Loucy (cell line): ENCODE data around the gene CXCR6.

ENCODE experiments used
- H2AFZ ChIP-seq: fragments of 200-600 bp; sonication (generic); 2 replicates; pipeline ENCODE4 v1.6.0; 2016; ENCODE audit warnings: antibody characterized with exemption, mild to moderate bottlenecking, low read length, moderate library complexity
- H3F3A ChIP-seq: fragments of 200-600 bp; 2 replicates; pipeline ENCODE4 v1.6.0; 2016; ENCODE audit warnings: antibody characterized with exemption, low read depth, mild to moderate bottlenecking
- H3K27me3 ChIP-seq: fragments of 200-600 bp; sonication (generic); 2 replicates; pipeline ENCODE4 v1.6.1; 2014; ENCODE audit warnings: low read length, mild to moderate bottlenecking; ENCODE audit not compliant: insufficient read depth, poor library complexity, severe bottlenecking
- H3K36me3 ChIP-seq: fragments of 200-600 bp; sonication (generic); 2 replicates; pipeline ENCODE4 v1.6.1; 2016; ENCODE audit warnings: low read length; ENCODE audit not compliant: insufficient read depth
- H3K4me1 ChIP-seq: fragments of 200-600 bp; sonication (generic); 2 replicates; pipeline ENCODE4 v1.5.1; 2014; ENCODE audit warnings: low read length, mild to moderate bottlenecking; ENCODE audit not compliant: insufficient read depth, poor library complexity, severe bottlenecking
- H3K4me2 ChIP-seq: fragments of 200-600 bp; sonication (generic); 2 replicates; pipeline ENCODE4 v1.6.0; 2014; ENCODE audit warnings: antibody characterized with exemption, low read length, low read depth, mild to moderate bottlenecking; ENCODE audit not compliant: poor library complexity, severe bottlenecking
- H3K4me3 ChIP-seq: fragments of 200-600 bp; sonication (generic); 2 replicates; pipeline ENCODE4 v1.5.1; 2014; ENCODE audit warnings: low read length, mild to moderate bottlenecking, mixed read lengths; ENCODE audit not compliant: poor library complexity, severe bottlenecking
- H3K79me2 ChIP-seq: fragments of 200-600 bp; sonication (generic); 2 replicates; pipeline ENCODE4 v1.6.1; 2014; ENCODE audit warnings: low read length; ENCODE audit not compliant: insufficient read depth
- H3K9ac ChIP-seq: fragments of 200-600 bp; sonication (generic); 2 replicates; pipeline ENCODE4 v1.6.0; 2014; ENCODE audit warnings: mild to moderate bottlenecking, low read depth, low read length, moderate library complexity; ENCODE audit not compliant: poor library complexity, severe bottlenecking
- H3K9me2 ChIP-seq: fragments of 200-600 bp; sonication (generic); replicated peaks from 2 replicates; pipeline ENCODE4 v1.6.1; 2016; ENCODE audit warnings: low read depth, low read length, mixed read lengths
- H3K9me3 ChIP-seq: fragments of 200-600 bp; sonication (generic); 2 replicates; pipeline ENCODE4 v1.6.1; 2014; ENCODE audit warnings: mild to moderate bottlenecking, antibody characterized with exemption, low read length, low read depth; ENCODE audit not compliant: insufficient read depth
- H4K20me1 ChIP-seq: fragments of 200-600 bp; sonication (generic); 2 replicates; pipeline ENCODE4 v1.6.0; 2014; ENCODE audit warnings: antibody characterized with exemption, low read length, mild to moderate bottlenecking; ENCODE audit not compliant: insufficient read depth, poor library complexity, severe bottlenecking
- EZH2phosphoT487 ChIP-seq: fragments of 200-600 bp; IDR thresholded peaks from 2 replicates; pipeline ENCODE4 v1.6.1; 2018; ENCODE audit warnings: antibody characterized with exemption, mild to moderate bottlenecking, moderate library complexity, borderline replicate concordance
- TF ChIP-seq, protein P1 (sequence below): fragments of 200-600 bp; sonication (generic); conservative IDR thresholded peaks from 2 replicates; pipeline ENCODE4 v1.5.1; 2014; ENCODE audit warnings: mild to moderate bottlenecking, antibody characterized with exemption, low read length

CXCR6 gene

DNA sequence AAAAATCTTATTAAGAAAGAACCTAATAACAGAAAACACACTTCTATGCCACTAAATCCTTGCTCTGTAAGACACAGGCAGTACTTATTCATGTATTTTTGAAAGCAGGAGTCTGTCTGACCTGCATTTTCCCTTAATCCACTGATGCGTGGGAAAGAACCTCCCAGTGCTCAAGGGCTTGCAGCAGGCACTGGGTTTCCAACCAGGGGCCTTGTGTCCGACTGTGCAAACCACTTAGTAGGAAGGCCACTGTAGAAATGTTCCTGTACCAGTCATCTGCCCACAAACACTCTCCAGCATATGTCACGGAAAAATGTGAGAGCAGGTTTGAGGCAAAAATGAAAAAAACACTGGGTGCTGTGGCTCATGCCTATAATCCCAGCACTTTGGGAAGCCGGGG lies 12.4 kb downstream of the CXCR6 start:
- peaks cover 95% of the 10 kb centered on the region for H3K36me3 ChIP-seq

DNA sequence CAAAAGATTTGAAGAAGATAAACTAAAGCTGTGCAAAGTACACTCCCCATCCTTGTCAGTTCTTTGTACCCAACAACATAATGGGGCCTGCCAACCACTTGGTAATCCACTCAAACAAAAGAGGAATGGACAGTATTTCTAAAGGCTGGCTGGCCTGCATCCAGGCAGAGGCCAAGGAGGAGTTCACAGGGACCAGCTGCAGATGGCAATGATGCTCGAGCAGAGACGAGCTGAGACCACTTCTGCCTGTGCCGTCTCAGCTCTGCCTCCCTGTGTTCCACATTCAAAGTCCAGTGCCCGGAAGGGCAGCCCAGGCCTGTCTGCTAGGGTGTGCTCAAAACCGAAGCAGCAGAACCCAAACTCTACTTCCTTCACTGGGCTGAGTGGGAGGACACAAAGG lies 14.3 kb downstream of the CXCR6 start:
- no peaks in the 10 kb centered on the region for H3F3A ChIP-seq
- no peaks in the 10 kb centered on the region for H3K27me3 ChIP-seq
- H2AFZ ChIP-seq: no peak overlapping the region
- H3K9me2 ChIP-seq: no peaks in the 10 kb centered on the region
- H3K9me3 ChIP-seq: no peaks in the 10 kb centered on the region
- no peak overlapping the region for H3K4me3 ChIP-seq
- no peak overlapping the region for H3K4me2 ChIP-seq
- H3K36me3 ChIP-seq: peaks cover 95% of the 10 kb centered on the region
- no peaks in the 10 kb centered on the region for H3K4me1 ChIP-seq
- no peak overlapping the region for H3K9ac ChIP-seq
- no peaks in the 10 kb centered on the region for H3K79me2 ChIP-seq
- TF ChIP-seq, protein P1, sequence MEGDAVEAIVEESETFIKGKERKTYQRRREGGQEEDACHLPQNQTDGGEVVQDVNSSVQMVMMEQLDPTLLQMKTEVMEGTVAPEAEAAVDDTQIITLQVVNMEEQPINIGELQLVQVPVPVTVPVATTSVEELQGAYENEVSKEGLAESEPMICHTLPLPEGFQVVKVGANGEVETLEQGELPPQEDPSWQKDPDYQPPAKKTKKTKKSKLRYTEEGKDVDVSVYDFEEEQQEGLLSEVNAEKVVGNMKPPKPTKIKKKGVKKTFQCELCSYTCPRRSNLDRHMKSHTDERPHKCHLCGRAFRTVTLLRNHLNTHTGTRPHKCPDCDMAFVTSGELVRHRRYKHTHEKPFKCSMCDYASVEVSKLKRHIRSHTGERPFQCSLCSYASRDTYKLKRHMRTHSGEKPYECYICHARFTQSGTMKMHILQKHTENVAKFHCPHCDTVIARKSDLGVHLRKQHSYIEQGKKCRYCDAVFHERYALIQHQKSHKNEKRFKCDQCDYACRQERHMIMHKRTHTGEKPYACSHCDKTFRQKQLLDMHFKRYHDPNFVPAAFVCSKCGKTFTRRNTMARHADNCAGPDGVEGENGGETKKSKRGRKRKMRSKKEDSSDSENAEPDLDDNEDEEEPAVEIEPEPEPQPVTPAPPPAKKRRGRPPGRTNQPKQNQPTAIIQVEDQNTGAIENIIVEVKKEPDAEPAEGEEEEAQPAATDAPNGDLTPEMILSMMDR: no peak
- no peak for TF ChIP-seq EZH2phosphoT487
- no peaks in the 10 kb centered on the region for H4K20me1 ChIP-seq

More for the DNA sequence above, 12.4 kb downstream of the CXCR6 start:
- H4K20me1 ChIP-seq: no peaks in the 10 kb centered on the region
- no peaks in the 10 kb centered on the region for H3F3A ChIP-seq
- no peak overlapping the region for H2AFZ ChIP-seq
- no peaks in the 10 kb centered on the region for H3K9me2 ChIP-seq
- H3K79me2 ChIP-seq: no peaks in the 10 kb centered on the region
- H3K4me1 ChIP-seq: peaks cover 3% of the 10 kb centered on the region
- H3K9ac ChIP-seq: no peak overlapping the region
- H3K4me3 ChIP-seq: no peak overlapping the region
- no peak for TF ChIP-seq EZH2phosphoT487
- TF ChIP-seq, protein P1: no peak
- no peaks in the 10 kb centered on the region for H3K9me3 ChIP-seq
- no peaks in the 10 kb centered on the region for H3K27me3 ChIP-seq
- no peak overlapping the region for H3K4me2 ChIP-seq

DNA sequence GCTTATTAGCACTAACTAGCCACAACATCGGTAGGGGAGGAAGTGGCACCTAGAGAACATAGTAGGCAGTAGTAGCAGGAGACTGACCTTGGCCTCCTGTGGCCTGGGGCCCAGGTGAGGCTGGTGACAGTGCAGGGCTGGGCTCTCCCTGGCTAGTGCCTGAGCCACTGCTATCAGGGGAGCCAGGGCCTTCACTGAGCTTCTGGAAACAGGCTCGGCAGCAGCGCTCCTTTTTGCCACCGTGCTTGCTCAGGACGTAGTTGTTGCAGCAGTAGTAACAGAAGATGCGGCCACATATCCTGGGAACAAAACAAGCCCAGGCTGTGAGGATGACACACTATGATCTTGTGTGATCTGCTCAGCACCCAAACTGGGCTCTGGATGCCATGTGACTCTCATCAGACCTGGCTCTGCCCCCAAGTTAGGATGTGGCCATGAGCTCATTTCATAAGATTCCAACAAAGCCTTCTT lies 15.1 kb downstream of the CXCR6 start:
- Histone ChIP-seq H3K4me2 (no peak overlapping the region), H4K20me1 (no peaks in the 10 kb centered on the region), H3K4me1 (no peaks in the 10 kb centered on the region), H3K4me3 (no peak overlapping the region), H3K9me2 (no peaks in the 10 kb centered on the region), H3F3A (no peaks in the 10 kb centered on the region), H3K9ac (no peak overlapping the region), H3K36me3 (peaks cover 95% of the 10 kb centered on the region), H3K9me3 (no peaks in the 10 kb centered on the region), H3K27me3 (no peaks in the 10 kb centered on the region), H2AFZ (no peak overlapping the region), H3K79me2 (no peaks in the 10 kb centered on the region)
- TF ChIP-seq, protein P1: no peak
- TF ChIP-seq EZH2phosphoT487: no peak
